KOPT-K1 (cell line): ENCODE measurements around the gene ACAD9.
"Not testable (repeated sequence)": the region's sequence is repeated elsewhere in the genome, so short reads cannot be mapped to it uniquely, and the experiment has no call there.

Experiments used
- H3K27ac ChIP-seq: fragments of 200-600 bp; sonication (generic); 2 replicates; pipeline ENCODE4 v1.5.1; 2016; ENCODE audit warnings: antibody characterized with exemption, mild to moderate bottlenecking, low read depth, low read length; ENCODE audit not compliant: poor library complexity, severe bottlenecking
- H3K36me3 ChIP-seq: fragments of 200-600 bp; sonication (generic); 2 replicates; pipeline ENCODE4 v1.5.1; 2017; ENCODE audit warnings: antibody characterized with exemption, mild to moderate bottlenecking, low read length, moderate library complexity; ENCODE audit not compliant: insufficient read depth
- H3K9me3 ChIP-seq: fragments of 200-600 bp; sonication (generic); 2 replicates; pipeline ENCODE4 v1.5.1; 2017; ENCODE audit warnings: antibody characterized with exemption, low read length, mild to moderate bottlenecking; ENCODE audit not compliant: insufficient read depth, poor library complexity, severe bottlenecking

ACAD9 gene

DNA sequence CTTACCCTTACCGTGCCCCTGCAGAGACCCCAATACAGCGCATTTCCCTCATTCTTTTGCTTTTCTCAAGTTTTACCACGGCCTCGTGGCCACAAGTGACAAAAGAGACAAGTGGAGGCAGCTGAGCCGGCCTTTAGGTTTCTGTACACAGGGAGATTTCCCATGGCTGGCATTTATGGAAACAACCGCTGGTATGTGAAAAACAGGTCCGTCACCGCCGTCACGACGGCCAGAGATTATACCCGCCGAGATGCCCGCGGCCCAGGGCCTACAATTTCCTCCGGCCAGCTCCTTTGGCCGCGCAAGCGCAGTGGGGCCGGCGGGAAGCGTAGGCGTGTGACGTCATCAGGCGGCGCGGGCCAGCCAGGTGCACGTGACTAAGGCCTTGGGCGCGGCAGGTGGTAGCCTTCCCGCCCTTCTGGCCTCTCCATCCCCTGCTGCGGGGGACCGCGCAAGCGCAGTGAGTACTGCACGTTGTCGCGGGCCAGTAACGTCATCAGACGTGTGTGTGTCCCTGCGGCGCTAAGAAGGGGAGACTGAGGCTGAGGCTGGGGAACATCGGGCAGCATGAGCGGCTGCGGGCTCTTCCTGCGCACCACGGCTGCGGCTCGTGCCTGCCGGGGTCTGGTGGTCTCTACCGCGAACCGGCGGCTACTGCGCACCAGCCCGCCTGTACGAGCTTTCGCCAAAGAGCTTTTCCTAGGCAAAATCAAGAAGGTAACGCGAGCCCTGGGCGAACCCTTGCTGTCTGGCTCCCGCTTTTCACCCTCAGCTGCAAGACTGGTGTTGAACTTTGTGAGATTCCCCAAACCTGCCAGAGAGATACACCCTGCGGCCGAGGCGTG, at the start of gene ACAD9:
ACAD9 (plus strand) TSS at position 496 of the 845 bp plus-strand sequence; CDS start at position 568, 72 bp downstream.
- Histone ChIP-seq H3K36me3 (peaks cover 44% of the 10 kb centered on the region), H3K9me3 (no peaks in the 10 kb centered on the region), H3K27ac (peak within 1 kb of the TSS; percentile 90)

DNA sequence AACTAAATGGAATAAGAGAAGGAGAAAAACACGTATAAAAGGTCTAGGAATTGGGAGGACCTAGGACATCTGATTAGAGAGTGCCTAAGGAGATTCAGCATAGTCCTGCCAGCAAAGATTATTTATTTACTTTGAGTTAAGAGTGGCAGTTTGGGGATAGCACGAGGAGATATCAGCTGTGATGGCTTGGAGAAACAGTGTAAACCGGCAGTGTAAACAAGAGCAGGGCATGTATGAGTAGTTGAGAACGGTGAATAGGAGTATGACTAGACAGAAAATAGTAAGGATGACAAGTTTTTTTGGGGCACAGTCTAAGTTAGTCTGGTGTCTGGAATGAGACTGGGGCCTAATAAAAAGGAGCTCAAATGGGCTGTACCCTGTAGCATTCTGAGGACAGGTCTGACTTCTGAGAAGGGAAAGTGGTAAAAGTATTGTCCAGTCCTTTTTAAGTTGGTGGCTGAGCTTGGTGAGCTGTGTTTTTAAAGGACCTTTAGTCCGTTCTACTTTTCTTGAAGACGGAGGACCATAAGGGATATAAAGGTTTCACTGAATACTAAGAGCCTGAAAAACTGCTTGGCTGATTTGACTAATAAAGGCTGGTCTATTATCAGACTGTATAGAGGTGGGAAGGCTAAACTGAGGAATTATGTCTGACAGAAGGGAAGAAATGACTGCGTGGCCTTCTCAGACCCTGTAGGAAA, 49.3 kb upstream of the ACAD9 start:
- H3K36me3 ChIP-seq, H3K27ac ChIP-seq: not testable (repeated sequence)

DNA sequence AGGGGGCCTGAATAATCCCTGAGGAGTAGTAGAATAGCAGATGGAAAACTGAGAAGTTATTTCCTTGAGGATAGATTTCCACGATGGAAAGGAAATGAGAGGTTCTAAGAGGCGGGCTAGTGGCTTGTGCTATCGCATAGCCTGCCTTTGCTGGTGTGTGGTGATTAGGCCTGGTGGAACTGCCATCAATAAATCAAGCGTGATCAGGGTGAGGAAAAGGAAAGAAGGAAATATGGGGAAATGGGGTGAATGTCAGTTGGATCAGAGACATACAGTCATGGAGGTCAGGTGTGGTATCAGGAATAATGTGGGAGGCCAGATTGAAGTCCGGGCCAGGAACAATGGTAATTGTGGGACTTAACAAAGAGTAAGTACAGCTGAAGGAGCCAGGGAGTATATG, 48.7 kb upstream of the ACAD9 start:
- H3K27ac ChIP-seq, H3K9me3 ChIP-seq, H3K36me3 ChIP-seq: not testable (repeated sequence)

More for the DNA sequence above, 49.3 kb upstream of the ACAD9 start:
- not testable (repeated sequence) for H3K9me3 ChIP-seq

DNA sequence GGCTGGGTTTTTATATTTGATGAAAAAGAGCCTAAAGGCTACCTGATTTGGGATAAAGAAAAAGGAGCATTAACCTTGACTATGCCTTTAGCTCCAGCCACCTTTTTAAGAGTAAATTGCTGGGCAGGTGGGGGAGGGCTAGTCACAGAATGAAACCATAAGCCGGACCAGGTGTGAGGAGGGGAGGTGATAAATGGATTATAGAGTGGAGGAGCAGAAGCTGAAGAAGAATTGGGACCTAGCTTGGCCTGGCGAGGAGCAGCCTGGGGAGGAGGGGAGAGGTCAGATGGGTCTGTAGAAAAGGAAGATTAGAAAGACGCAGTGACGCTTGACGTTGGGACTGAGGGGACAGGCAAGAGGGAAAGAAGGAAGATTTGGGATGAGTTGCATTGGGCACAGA, 46.4 kb upstream of the ACAD9 start:
- not testable (repeated sequence) for H3K27ac ChIP-seq, H3K36me3 ChIP-seq, H3K9me3 ChIP-seq

DNA sequence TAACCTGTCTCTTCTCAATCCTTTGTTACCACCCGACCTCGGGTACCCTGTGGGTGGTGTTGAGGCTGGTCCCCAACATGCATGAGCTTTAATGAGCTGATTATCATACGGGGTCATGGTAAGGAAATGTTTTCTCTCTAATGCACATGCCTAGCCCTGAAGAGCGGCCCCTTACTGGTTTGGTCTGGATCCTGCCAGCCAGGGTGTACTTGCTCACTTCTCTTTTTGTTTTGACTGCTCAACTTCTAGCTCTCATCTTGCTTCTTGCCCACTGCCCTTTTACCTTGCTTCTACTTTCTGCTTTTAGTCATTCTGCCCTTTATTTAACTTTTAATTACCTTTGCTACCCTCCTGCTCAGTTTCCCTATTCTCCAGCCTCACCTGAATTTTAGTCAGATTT, 44.3 kb upstream of the ACAD9 start:
- Histone ChIP-seq H3K36me3 (no peaks in the 10 kb centered on the region), H3K27ac (no peak overlapping the region)

DNA sequence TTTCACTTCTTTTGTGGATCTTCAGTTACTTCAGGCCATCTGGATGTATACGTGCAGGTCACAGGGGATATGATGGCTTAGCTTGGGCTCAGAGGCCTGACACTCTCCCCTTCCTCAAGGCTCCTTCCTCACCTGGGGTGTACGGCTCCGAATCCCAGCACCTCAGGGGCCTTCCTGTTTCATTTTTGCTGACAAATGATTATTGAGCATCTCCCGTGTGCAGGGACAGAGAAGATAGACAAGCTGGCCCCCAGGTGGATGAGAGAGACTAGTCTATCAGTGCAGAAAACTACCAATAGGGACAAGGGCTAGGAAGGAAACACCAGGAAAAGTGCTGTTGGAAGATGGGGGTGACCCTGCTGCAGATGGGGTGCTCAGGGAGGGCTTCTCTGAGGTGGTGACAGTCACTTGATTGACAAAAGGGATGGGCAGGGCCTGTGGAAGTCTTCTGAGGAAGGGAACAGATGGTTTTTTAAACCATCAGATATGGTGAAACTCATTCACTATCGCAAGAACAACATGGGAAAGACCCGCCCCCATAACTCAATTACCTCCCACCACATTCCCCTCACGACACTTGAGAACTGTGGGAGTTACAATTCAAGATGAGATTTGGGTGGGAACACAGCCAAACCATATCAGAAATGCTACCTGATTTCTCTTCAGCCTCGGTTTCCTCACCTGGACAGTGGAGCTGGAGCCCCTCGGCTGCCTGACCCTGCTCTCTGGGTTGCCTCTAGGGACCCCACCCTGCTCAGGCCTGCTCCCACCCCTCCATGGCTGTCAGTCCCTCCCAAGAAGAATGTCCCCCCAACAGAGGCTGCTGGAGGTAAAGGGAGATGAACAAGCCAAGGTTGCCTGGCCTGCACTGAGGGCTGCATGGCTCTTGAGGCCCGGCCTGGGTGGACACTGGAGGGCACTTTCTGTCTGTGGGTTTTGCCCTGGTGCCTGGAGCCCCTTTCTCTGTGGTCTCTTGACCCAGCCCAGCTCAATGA, 37.2 kb upstream of the ACAD9 start:
- no peak overlapping the region for H3K27ac ChIP-seq
- H3K36me3 ChIP-seq = no peaks in the 10 kb centered on the region

More for the DNA sequence above, 44.3 kb upstream of the ACAD9 start:
- H3K9me3 ChIP-seq = no peaks in the 10 kb centered on the region

DNA sequence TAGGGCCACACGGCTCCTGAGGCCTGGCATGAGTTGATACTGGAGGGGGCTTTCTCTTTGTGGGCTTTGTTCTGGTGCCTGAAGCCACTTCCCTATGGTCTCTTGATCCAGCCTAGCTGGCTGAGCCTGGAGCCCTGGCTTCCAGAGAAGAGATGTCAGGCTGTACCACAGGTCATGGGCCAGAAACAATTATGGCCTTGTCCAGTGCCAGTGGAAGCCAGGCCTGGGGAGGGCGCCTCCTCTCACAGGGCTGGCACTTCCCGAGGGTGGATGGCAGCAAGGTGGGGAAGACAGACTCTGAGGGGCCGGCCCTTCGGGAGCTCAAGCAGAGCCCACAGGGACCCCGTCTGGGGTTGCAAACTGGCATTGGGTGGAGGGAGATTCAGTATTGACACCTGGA, 34.9 kb upstream of the ACAD9 start:
- Histone ChIP-seq H3K27ac (peak overlapping the region; percentile 89), H3K9me3 (no peaks in the 10 kb centered on the region), H3K36me3 (no peaks in the 10 kb centered on the region)

More for the DNA sequence above, 37.2 kb upstream of the ACAD9 start:
- no peaks in the 10 kb centered on the region for H3K9me3 ChIP-seq

DNA sequence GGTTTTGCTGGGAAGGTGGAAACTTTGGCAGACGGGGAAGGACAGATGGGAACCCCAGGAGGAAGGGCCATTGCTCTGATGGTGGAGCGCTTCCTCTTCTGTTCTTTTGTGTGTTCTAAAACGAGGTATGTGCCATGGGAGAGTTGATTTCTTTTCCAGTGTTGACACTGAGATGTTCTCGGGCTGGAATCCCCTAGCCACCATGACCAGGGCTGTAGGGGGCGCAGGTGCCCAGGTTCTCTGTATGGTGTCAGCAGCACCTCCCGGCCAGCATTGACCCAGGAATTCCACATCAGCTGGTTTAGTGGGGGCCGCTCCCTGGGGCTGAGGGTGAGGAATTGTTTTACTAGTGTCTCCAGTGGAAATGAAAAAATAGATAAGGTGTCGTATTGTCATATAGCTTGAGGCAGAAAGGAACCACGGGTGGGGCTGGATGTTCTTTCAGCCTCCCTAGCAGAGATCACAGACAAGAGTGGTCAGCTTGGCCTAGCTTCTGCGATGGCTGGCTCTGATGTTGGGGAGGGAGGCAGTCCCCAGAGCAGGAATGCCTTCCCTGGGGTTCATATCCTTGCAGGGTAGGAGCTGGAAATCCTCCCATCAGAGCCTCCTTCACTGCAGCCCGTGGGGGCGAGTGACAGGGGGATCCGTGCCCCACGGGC, 34.2 kb upstream of the ACAD9 start:
- no peaks in the 10 kb centered on the region for H3K36me3 ChIP-seq
- no peaks in the 10 kb centered on the region for H3K9me3 ChIP-seq
- H3K27ac ChIP-seq = peak overlapping the region; percentile 89

DNA sequence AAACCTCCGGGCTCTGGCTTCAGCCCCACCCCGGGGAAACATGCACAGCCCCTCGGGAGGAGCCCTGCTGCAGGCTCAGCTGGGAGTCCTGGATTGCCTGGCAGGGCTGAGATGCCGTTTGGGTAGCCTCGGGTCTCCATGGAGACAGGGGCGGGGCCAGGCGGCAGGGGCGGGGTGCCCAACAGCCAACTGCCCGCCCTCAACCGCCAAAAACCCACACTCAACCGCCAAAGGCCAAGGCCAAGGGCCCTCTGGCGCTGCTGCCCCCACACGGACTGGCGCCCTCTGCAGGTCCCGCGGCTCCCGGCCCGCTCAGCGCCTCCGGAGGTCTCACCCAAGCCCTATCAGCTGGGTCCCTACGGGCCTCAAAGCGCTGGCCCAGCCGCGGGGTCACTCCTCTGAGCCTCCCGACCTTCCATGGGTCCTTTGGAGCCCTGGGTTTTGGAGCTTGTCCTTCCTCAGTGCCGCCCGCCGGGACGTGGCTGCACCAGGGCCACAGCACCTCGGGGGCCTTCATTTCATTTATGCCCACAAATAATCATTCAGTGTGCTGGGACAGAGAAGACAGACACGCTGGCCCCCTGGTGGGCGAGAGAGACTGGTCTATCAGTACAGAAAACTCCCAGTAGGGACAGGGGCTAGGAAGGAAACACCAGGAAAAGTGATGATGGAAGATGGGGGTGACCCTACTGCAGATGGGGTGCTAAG, 33.5 kb upstream of the ACAD9 start:
- Histone ChIP-seq H3K36me3 (no peaks in the 10 kb centered on the region), H3K27ac (peak overlapping the region; percentile 89), H3K9me3 (no peaks in the 10 kb centered on the region)

DNA sequence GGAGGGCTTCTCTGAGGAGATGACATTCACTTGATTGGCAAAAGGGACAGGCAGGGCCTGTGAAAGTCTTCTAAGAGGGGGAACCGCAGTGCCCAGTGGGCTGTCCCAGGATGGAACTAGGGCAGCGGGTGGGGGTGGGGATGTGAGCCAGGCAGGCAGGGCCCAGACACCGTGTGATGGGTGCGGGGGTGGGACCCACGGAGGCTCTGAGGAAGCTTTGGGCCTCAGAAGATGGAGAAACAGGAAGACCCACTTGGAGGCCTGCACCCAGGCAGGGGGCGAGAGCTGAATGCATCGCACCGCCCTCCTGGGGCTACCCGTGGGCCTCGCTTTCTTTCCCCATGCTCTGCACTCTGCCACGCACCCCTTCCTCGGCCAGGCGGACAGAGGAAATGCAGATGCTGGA, 32.9 kb upstream of the ACAD9 start:
- H3K9me3 ChIP-seq = no peaks in the 10 kb centered on the region
- no peaks in the 10 kb centered on the region for H3K36me3 ChIP-seq
- H3K27ac ChIP-seq = peak overlapping the region; percentile 89

DNA sequence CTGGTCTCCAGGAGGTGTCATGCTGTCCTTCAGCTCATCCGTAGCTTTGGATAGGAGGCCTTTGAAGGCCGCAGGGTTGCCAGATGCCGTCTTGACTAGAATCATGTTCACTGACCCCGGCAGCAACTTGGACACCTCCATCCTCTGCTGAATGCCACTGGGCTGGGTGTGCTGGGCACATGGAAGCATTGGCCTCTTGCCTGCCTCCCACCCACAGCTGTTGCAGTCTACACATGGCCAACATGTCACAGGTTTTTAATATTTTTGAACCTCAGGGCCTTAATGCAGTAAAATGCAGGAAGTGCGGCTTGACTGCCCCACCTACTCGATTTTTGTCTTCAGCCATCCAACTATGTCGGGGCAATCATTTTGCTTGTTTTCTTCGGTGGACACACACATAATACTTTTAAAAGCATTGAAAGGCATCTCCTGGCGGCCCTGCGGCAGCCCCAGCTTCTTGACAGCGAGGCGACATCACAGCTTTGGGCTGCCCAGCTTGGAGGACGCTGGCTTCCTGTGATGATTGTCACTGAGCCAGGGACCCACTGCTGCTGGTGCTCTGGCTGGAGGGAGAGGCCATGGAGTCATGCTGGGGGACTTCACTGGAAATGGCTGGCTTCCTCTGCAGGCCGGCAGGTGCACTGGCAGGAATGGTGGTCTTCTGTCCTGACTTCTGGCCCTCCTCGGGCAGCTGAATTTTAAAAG, 31.6 kb upstream of the ACAD9 start:
- Histone ChIP-seq H3K36me3 (no peaks in the 10 kb centered on the region), H3K9me3 (no peaks in the 10 kb centered on the region), H3K27ac (peak overlapping the region; percentile 89)

DNA sequence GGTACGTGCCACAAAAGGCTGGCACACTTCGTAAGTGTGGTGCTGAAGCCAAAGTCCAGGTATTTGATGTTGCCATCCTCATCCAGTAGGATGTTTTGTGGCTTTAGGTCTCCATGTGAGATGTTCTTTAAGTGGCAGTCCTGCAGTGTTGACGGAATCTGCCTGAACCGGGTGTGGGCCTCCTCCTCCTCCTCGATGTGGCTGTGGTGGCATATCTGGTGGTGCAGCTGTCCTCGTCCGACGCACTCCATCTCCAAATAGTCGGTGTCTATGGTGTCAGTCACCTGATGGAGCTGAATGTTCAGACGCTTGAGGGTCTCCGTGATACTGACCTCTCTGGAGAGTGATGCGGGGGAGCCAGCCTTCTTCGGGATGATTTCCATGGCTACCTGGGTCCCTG, 30.5 kb upstream of the ACAD9 start:
- Histone ChIP-seq H3K9me3 (peaks cover 7% of the 10 kb centered on the region), H3K36me3 (no peaks in the 10 kb centered on the region), H3K27ac (no peak overlapping the region)

DNA sequence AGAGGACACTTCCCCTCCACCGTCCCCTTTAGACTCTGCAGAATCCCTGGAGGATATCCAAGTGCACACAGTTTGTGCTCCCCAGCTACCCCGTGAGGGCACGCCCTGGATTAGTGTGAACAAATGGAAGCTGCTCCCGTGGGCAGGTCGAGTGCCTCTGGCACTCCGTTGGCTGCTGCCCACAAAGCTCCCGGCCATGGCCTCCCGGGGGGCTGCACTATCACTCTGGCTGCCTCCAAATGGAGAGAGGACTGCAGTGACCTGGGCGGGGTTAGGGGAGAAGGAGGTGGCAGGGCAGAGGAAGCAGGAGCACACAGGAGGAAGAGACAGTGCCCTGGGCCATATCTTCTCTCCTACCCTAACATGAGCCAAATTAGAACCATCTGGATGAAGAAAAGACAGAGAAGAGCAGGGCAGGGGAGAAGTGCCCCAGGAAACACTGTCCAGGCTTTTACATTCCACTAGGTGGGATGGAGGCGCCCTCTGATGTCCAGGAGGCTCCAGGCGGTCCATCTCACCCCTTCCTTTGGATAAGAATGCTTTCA, 29.4 kb upstream of the ACAD9 start:
- Histone ChIP-seq H3K9me3 (peaks cover 17% of the 10 kb centered on the region), H3K36me3 (no peaks in the 10 kb centered on the region)

More for the DNA sequence above, 29.4 kb upstream of the ACAD9 start:
- no peak overlapping the region for H3K27ac ChIP-seq
